Measurements from ENCODE around the gene CTRL. TPM values are rescaled to one million over a fixed set of nuclear protein-coding genes. Genes with fewer than 3 reads are reported as not detected.
"Not testable (repeated sequence)": the region's sequence is repeated elsewhere in the genome, so short reads cannot be mapped to it uniquely, and the experiment has no call there.

The CTRL gene
- total RNA-seq (2014; rRNA removed; shearing (Covaris generic)), result 2.2 and 3.5 TPM in 2 replicates

DNA sequence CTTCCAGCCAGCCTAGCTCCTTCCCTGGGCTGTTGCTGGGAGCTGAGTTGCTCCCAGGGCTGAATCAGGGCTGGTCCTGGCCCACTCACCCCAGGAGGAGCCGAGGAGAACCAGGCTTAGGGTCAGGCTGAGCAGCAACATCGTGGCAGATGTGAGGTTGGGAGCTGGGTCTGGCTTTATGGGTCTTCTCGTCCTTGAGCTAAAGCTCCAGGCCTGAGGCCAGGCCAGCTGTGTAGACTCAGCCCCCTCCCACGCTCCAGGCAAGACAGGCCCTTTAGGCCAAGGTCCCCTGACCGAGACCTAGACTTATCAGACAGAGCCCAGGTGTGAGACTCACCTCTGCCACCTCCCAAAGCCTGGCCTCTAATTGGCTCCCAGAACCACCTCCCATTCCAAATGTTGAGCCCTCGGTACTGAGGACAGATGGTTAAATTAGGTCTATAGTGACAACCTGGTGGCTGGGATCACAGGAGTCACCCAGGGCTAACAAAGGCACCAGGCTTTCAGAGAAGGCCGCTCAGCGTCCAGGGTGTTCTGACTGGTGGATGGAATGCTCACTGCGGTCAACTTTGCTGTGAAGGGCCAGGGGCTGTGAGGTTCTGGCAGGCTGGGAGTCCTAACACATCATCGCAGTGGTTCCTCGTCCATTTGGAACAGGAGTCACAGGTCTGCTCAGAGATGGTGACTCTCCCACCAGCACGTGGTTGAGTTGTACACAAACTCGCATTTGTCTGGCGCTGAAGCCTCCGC is at the start of gene CTRL:
Gene CTRL (minus strand): TSS at position 151 of the 750 bp plus-strand sequence. CDS start 10 bp downstream, at position 141.
- no peak for DNase-seq (ENCODE audit: low spot score)

DNA sequence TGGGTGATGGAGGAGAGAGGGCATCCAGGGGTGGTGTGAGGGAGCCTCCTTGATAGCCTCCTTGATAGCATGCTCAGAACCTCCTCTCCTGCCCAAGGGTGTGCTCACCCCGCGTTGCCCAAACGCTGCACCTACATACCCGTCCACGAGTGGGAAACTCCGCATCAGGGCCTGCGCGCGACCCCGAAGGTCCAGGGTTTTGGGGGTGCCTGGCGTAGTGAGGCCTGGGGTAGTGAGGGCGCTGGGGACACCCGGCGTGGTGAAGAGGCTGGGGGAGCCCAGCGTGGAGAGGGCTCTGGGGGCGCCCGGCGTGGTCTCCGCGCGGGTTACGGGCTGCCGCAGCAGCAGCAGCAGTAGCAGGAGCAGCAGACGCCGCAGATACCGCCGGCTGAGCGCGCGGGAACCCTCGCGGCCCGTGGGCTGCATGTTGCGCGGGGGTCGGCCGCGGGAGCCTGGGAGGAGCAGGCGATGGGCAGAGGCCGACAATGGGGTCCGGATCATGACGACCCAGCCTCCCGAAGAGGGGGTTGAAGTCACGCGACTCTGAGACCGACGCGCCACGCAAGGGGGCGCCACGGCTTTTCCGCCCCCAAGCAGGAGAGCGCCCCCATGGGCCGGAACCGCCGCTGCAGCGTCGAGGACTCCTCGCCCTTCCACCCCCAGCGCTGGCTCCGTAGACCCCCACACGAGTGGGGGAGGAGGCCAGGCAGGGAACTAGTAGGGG is 48.5 kb upstream of the CTRL start, which contains the start of gene DPEP3:
Gene DPEP3 (minus strand): TSS at position 545 of the 724 bp plus-strand sequence. CDS start 119 bp downstream, at position 426.
- DNase-seq (ENCODE audit: low spot score), result no peak

DNA sequence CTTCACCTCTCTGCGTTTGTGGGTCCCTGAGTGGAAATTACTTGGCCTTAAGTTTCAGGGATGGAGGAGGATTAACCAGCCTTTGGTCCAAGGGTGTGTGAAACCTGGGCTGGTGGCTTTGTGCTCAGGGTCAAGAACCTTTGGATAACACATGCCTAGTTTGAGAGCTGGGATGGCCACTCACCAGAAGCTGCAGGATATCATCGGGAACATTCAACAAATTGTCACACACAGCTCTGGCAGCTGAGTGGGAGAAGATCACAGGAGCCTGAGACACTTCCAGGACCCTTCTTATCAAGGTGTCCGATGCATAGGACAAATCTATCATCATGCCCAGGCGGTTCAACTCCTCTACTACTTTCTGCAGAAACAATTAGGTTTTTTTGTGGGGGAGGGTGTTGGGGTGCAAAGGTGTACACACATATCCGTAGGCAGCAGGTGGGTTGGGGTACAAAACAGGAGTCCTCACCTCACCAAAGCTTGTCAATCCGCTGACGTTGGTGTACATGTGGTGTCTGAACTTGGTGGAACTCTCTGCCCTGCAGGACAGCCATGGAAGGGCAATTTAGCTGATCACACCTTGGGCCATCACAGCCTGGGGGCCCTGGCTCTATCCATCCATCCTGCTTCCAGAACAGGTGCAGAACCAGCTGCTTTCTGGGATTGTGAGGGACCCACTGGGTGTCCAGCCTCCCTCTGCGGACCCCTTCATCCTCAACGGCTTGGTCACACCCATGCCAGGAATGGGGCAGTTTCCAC is 46.0 kb upstream of the CTRL start:
- DNase-seq (ENCODE audit: low spot score), result no peak

- DNase-seq (ENCODE audit: low spot score), result no peak
Measured at GRCh38 chr16:67977005-67977404, 45.3 kb upstream of the CTRL start.

DNA sequence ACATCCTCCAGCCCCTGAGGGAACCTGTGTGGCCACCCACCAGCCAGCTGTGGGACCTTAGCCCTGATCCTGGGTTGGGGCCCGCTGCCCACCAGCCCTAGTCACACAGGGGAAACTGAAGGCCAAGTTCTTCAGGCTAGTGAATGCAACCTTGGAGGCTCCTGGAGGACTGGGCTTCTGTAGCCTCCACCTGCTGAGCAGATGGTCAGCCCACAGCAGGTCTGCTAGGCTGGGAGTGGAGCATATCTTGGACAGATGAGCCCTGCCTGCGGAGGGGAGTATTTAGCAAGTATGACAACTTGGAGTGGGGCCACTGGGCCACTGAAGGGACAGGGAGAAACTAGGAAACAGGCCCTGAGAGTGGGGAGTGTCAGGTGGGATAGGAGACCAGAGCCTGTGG is 44.5 kb upstream of the CTRL start:
- DNase-seq (ENCODE audit: low spot score), result no peak

- DNase-seq (ENCODE audit: low spot score), result no peak
Measured at GRCh38 chr16:67975321-67976105, 43.9 kb upstream of the CTRL start.

DNA sequence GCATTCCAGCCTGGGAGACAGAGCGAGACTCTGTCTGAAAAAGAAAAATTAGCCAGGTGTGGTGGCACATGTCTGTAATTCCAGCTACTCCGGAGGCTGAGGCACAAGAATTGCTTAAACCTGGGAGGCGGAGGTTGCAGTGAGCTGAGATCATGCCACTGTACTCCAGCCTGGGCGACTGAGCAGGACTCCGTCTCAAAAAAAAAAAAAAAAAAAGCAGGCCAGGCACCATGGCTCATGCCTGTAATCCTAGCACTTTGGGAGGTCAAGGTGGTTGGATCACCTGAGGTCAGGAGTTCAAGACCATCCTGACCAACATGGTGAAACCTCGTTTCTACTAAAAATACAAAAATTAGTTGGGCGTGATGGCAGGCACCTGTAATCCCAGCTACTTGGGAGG is 40.6 kb upstream of the CTRL start:
- DNase-seq (ENCODE audit: low spot score), result not testable (repeated sequence)

GRCh38 chr16:67971111-67971510 is 39.4 kb upstream of the CTRL start:
- no peak for DNase-seq (ENCODE audit: low spot score)

GRCh38 chr16:67969254-67970039 is 37.8 kb upstream of the CTRL start:
- no peak for DNase-seq (ENCODE audit: low spot score)

- DNase-seq (ENCODE audit: low spot score), result peak; percentile 37
Measured at GRCh38 chr16:67968400-67969253, 37.0 kb upstream of the CTRL start, which contains the start of gene SLC12A4. SLC12A4 (minus strand) TSS chr16:67968637; CDS start chr16:67968553, 84 bp downstream.

DNA sequence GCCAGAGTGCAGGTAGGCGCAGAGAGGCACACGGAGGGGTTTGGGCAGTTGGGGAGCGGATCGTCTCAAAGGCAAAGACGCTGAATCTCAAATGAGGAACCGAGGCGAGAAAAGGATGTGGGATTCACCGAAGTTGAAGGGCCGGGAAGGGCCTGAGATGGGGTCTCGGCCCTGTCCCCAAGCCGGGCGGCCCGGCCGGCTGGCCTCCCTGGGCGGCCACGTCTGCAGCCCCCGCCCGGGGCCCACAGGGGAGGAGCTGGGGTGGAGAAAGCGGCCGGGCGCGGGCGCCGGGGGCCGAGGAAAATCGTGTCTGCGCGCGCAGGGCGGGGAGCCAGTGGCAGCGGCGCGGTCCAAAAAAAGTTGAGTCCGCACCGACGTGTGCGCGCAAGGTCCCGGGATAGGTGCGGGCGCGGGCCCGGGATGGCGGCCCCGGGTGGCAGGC is 36.3 kb upstream of the CTRL start:
- no peak for DNase-seq (ENCODE audit: low spot score)

DNA sequence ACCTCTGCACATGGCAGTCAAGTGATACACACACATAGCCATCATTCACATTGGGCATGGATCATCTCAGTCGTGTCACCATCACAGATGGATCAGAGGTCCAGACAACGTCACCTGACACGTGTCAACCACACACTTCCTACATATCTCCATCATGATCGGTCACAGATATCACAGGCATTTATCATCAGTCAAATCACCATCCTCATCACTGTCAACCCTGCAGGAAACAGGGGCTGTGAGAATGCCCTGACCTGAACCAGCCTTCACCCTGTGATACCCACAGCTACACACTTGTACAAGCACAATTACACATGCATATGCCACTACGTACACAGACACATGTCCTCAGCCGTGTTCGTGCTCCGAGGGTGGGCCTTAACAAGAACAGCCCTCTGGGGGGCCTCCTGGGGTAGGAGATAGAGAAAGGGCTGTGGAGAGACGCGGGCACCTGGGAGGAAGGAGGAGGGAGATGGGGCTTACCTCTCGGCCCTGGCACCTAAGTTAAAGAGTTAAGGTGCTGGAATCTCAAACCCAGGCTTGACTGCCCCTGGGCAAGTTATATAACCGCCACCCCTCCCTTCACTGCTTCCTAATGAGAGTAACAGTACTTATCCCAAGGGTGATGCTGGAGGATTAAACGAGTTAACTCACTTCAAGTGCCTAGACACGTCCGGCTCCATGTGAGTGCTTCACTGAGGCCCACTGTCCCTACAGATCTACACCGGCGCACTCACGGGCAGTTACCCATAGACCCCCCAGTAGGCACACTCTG is 35.7 kb upstream of the CTRL start:
- no peak for DNase-seq (ENCODE audit: low spot score)

DNA sequence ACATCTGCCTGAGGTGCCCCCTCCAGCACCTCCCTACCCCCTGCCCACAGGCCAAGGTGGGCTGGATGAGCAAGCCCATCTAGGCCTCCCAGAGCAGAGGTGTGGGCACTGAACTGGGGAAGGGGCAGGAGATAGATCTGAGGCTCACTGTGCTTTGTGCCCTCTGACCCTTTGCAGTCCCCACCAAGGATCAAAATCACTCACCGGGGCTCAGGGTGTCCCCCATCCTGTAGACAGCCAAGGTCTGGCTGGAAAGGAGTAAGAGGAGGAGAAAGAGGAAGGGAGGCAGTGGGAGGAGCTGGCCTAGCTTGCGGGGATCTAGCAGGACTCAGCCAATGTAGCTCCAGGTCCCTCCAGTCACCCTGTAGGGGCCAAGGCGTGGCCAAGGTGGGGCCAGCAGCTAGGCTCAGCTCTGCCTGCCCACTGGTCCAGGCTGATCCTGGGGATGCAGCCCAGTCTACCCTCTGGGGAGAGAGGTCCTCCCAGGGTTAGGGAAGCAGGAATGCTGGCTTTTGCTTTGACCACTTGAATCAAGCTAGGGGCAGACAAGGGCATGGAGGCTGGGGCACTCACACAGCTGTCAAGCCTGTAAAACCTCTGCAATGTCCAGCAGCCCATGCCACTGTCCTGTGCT is 35.0 kb upstream of the CTRL start:
- DNase-seq (ENCODE audit: low spot score), result no peak

GRCh38 chr16:67965668-67966548 is 34.2 kb upstream of the CTRL start:
- no peak for DNase-seq (ENCODE audit: low spot score)

DNA sequence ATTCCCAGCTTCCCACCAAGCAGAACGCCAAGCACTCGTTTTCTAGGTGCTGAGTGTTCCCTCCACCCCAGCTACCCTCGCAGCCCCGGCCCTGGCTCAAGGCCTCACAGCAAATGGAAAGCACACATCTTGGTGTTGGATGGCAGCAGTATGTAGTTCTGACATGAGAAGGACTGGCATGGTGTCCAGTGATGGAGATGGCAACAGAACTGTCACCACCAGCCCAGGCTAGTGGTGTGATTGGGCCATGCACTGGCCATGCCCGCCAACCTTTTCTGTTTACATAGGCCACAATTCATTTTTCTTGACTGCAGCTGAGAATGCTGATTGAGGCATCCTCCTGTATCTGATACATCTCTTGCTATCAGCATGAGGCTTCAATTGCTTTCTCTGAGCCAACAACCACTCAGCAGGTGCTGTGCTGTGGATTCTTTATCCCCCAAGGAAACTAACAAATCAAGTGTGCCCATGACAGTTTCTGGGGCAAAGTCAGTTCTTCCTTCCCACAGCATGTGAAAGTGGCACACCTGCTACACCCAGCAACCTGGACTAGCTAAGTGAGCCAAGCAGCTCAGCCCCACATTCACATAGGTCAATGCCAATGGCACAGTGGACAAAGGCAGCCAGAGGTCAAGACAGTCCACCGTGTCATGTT is 32.9 kb upstream of the CTRL start:
- no peak for DNase-seq (ENCODE audit: low spot score)

GRCh38 chr16:67963662-67964321 is 32.1 kb upstream of the CTRL start:
- no peak for DNase-seq (ENCODE audit: low spot score)
